ENCODE measurements around the gene ZNF195.

The ZNF195 gene

GRCh38 chr11:3353066-3353465 lies 25.9 kb downstream of the ZNF195 start:
- in situ Hi-C loops (cut with MboI; ENCODE audit: low pct_unique_long_range_greater_than_20kb, low sequenced_read_pairs, unreplicated experiment): no loop called here
- no peak for DNase-seq (ENCODE audit: low spot score)
- TF ChIP-seq CTCF (IDR thresholded peaks at IDR 0.05; ENCODE audit: extremely low read depth, insufficient read depth, missing control alignments): no peak

- TF ChIP-seq CTCF (IDR thresholded peaks at IDR 0.05; ENCODE audit: extremely low read depth, insufficient read depth, missing control alignments): no peak
- DNase-seq (ENCODE audit: low spot score): no peak
- in situ Hi-C loops (cut with MboI; ENCODE audit: low pct_unique_long_range_greater_than_20kb, low sequenced_read_pairs, unreplicated experiment): no loop called here
Observed at GRCh38 chr11:3347127-3347526, 31.8 kb downstream of the ZNF195 start.

- no peak for DNase-seq (ENCODE audit: low spot score)
- in situ Hi-C loops (cut with MboI; ENCODE audit: low pct_unique_long_range_greater_than_20kb, low sequenced_read_pairs, unreplicated experiment): no loop called here
- TF ChIP-seq CTCF (IDR thresholded peaks at IDR 0.05; ENCODE audit: extremely low read depth, insufficient read depth, missing control alignments): no peak
Observed at GRCh38 chr11:3346587-3346986, 32.4 kb downstream of the ZNF195 start.

- in situ Hi-C loops (cut with MboI; ENCODE audit: low pct_unique_long_range_greater_than_20kb, low sequenced_read_pairs, unreplicated experiment): no loop called here
- DNase-seq (ENCODE audit: low spot score): no peak
- TF ChIP-seq CTCF (IDR thresholded peaks at IDR 0.05; ENCODE audit: extremely low read depth, insufficient read depth, missing control alignments): no peak
Observed at GRCh38 chr11:3345736-3346135, 33.2 kb downstream of the ZNF195 start.

- no peak for DNase-seq (ENCODE audit: low spot score)
- in situ Hi-C loops (cut with MboI; ENCODE audit: low pct_unique_long_range_greater_than_20kb, low sequenced_read_pairs, unreplicated experiment): no loop called here
- no peak for TF ChIP-seq CTCF (IDR thresholded peaks at IDR 0.05; ENCODE audit: extremely low read depth, insufficient read depth, missing control alignments)
Observed at GRCh38 chr11:3344327-3345174, 34.4 kb downstream of the ZNF195 start.

- in situ Hi-C loops (cut with MboI; ENCODE audit: low pct_unique_long_range_greater_than_20kb, low sequenced_read_pairs, unreplicated experiment): no loop called here
- no peak for TF ChIP-seq CTCF (IDR thresholded peaks at IDR 0.05; ENCODE audit: extremely low read depth, insufficient read depth, missing control alignments)
- DNase-seq (ENCODE audit: low spot score): no peak
Observed at GRCh38 chr11:3342709-3343108, 36.2 kb downstream of the ZNF195 start.
